ENCODE data around the gene SYNE2.

Gene SYNE2

GRCh38 chr14:64238049-64238448 lies 385.2 kb downstream of the SYNE2 start:
- no peak for DNase-seq

GRCh38 chr14:64238631-64239030 lies 385.8 kb downstream of the SYNE2 start:
- DNase-seq: no peak

GRCh38 chr14:64244279-64244678 lies 391.5 kb downstream of the SYNE2 start:
- DNase-seq: peak in 2 of 58 donors; percentile 2 to 16

- no peak for DNase-seq
These were observed 392.7 kb downstream of the SYNE2 start for GRCh38 chr14:64245491-64245890.

- DNase-seq: no peak
These were observed 393.9 kb downstream of the SYNE2 start for GRCh38 chr14:64246688-64247087.

- no peak for DNase-seq
These were observed 394.4 kb downstream of the SYNE2 start for GRCh38 chr14:64247195-64247594.

- no peak for DNase-seq
These were observed 395.9 kb downstream of the SYNE2 start for GRCh38 chr14:64248689-64249088.

- no peak for DNase-seq
These were observed 396.6 kb downstream of the SYNE2 start for GRCh38 chr14:64249363-64249762.

- DNase-seq: no peak
These were observed 400.9 kb downstream of the SYNE2 start for GRCh38 chr14:64253672-64254071.

- no peak for DNase-seq
These were observed 403.0 kb downstream of the SYNE2 start for GRCh38 chr14:64255756-64256155.

GRCh38 chr14:64260418-64260817 lies 407.6 kb downstream of the SYNE2 start:
- DNase-seq: no peak

GRCh38 chr14:64265222-64265621 lies 412.4 kb downstream of the SYNE2 start:
- DNase-seq: no peak

- no peak for DNase-seq
These were observed 413.4 kb downstream of the SYNE2 start for GRCh38 chr14:64266239-64266638.

- DNase-seq: no peak
These were observed 419.2 kb downstream of the SYNE2 start for GRCh38 chr14:64272019-64272418.
